ENCODE measurements around the gene TRPV3. TPM values are rescaled to one million over a fixed set of nuclear protein-coding genes. Genes with fewer than 3 reads are reported as not detected.

Gene TRPV3
- total and polyA plus RNA-seq, 2 of the 13 experiments (the other 11 are each of a cell fraction or from before 2014, with no cell fraction given), result 0.90 to 1.0 TPM

DNA sequence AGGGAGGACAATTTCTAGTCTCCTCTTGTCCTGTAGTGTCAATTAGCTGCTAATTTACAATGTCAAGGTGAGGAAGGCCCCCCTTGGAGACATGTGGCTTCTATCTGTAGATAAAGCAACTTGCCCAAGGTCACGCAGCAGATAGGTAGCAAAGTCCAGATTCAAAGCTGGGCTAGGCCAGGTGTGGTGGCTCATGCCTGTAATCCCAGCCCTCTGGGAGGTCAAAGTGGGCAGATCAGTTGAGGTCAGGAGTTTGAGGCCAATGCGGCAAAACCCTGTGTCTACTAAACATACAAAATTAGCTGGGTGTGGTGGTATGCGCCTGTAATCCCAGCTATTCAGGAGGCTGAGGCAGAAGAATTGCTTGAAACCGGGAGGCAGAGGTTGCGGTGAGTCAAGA, 11.1 kb downstream of the TRPV3 start (continued):
- TF ChIP-seq PTBP1 (IDR thresholded peaks at IDR 0.05; ENCODE audit: low read depth, low read length, poor library complexity, severe bottlenecking) (no peak), RFXAP (CRISPR knock-in tag; IDR thresholded peaks at IDR 0.05; ENCODE audit: borderline replicate concordance) (no peak), ZNF136 (CRISPR knock-in tag; IDR thresholded peaks at IDR 0.05; ENCODE audit: low read depth) (no peak), FOXA1 (IDR thresholded peaks at IDR 0.05) (no peak), FOXA1 (CRISPR knock-in tag; IDR thresholded peaks at IDR 0.05) (no peak), ZNF878 (CRISPR knock-in tag; IDR thresholded peaks at IDR 0.05) (no peak), HDAC2 (CRISPR knock-in tag; IDR thresholded peaks at IDR 0.05) (0 out of 2 replicates have a peak, but pooled peaks have one; percentile 16), AHR (CRISPR knock-in tag; IDR thresholded peaks at IDR 0.05) (no peak), ZNF337 (CRISPR knock-in tag; IDR thresholded peaks at IDR 0.05; ENCODE audit: borderline replicate concordance, low read depth) (no peak), HNF4A (CRISPR knock-in tag; IDR thresholded peaks at IDR 0.05) (peak; percentile 89), TBX2 (CRISPR knock-in tag; IDR thresholded peaks at IDR 0.05; ENCODE audit: borderline replicate concordance) (peak; percentile 73), ZNF264 (CRISPR knock-in tag; IDR thresholded peaks at IDR 0.05) (peak; percentile 80; the same call in 1 of the 2 replicates), RBM39 (IDR thresholded peaks at IDR 0.05; ENCODE audit: low read depth, low read length, poor library complexity, severe bottlenecking) (no peak), ZNF101 (CRISPR knock-in tag; IDR thresholded peaks at IDR 0.05; ENCODE audit: borderline replicate concordance, low read depth) (no peak), ZNF724P (CRISPR knock-in tag; IDR thresholded peaks at IDR 0.05; ENCODE audit: borderline replicate concordance) (no peak), CEBPZ (IDR thresholded peaks at IDR 0.05; ENCODE audit: low read length) (no peak), NCOR1 (IDR thresholded peaks at IDR 0.05; ENCODE audit: borderline replicate concordance, low read length) (no peak; the same call in 1 of the 2 replicates), RARA (CRISPR knock-in tag; IDR thresholded peaks at IDR 0.05) (peak; percentile 75), CHD2 (IDR thresholded peaks at IDR 0.05; ENCODE audit: low read depth, low read length) (no peak), EEA1 (CRISPR knock-in tag; IDR thresholded peaks at IDR 0.05; ENCODE audit: borderline replicate concordance) (no peak), AGO1 (IDR thresholded peaks at IDR 0.05; ENCODE audit: low read depth, low read length, poor library complexity, severe bottlenecking) (no peak)
- TF ChIP-seq, protein P1, sequence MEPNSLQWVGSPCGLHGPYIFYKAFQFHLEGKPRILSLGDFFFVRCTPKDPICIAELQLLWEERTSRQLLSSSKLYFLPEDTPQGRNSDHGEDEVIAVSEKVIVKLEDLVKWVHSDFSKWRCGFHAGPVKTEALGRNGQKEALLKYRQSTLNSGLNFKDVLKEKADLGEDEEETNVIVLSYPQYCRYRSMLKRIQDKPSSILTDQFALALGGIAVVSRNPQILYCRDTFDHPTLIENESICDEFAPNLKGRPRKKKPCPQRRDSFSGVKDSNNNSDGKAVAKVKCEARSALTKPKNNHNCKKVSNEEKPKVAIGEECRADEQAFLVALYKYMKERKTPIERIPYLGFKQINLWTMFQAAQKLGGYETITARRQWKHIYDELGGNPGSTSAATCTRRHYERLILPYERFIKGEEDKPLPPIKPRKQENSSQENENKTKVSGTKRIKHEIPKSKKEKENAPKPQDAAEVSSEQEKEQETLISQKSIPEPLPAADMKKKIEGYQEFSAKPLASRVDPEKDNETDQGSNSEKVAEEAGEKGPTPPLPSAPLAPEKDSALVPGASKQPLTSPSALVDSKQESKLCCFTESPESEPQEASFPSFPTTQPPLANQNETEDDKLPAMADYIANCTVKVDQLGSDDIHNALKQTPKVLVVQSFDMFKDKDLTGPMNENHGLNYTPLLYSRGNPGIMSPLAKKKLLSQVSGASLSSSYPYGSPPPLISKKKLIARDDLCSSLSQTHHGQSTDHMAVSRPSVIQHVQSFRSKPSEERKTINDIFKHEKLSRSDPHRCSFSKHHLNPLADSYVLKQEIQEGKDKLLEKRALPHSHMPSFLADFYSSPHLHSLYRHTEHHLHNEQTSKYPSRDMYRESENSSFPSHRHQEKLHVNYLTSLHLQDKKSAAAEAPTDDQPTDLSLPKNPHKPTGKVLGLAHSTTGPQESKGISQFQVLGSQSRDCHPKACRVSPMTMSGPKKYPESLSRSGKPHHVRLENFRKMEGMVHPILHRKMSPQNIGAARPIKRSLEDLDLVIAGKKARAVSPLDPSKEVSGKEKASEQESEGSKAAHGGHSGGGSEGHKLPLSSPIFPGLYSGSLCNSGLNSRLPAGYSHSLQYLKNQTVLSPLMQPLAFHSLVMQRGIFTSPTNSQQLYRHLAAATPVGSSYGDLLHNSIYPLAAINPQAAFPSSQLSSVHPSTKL (CRISPR knock-in tag; IDR thresholded peaks at IDR 0.05), result peak; percentile 78
